Neural progenitor cell (in vitro differentiated cells): ENCODE results near the gene TMEM120B. TPM values are rescaled to one million over a fixed set of nuclear protein-coding genes. Genes with fewer than 3 reads are reported as not detected.

Experiments used
- DNase-seq: peaks from one replicate; pipeline ENCODE4 v3.0.0-alpha.2; 2016; ENCODE audit warnings: low spot score
- H2AFZ ChIP-seq: fragments of 200-600 bp; sonication (generic); replicated peaks from 2 replicates; pipeline ENCODE4 v1.6.1; 2016; ENCODE audit warnings: antibody characterized with exemption
- H3F3A ChIP-seq: fragments of 200-600 bp; sonication (generic); 2 replicates; pipeline ENCODE4 v1.6.1; 2016; ENCODE audit warnings: antibody characterized with exemption, low read depth
- H3K27ac ChIP-seq: fragments of 200-600 bp; sonication (generic); 2 replicates; pipeline ENCODE4 v1.5.1; 2016; ENCODE audit warnings: mild to moderate bottlenecking
- H3K27me3 ChIP-seq: fragments of 200-600 bp; sonication (generic); 2 replicates; pipeline ENCODE4 v1.6.1; 2016; ENCODE audit warnings: mild to moderate bottlenecking, moderate library complexity
- H3K36me3 ChIP-seq: fragments of 200-600 bp; sonication (generic); 2 replicates; pipeline ENCODE4 v1.5.1; 2016
- H3K4me1 ChIP-seq: fragments of 200-600 bp; sonication (generic); 2 replicates; pipeline ENCODE4 v1.6.1; 2016; ENCODE audit warnings: mixed run types
- H3K4me2 ChIP-seq: fragments of 200-600 bp; sonication (generic); 2 replicates; pipeline ENCODE4 v1.6.1; 2016
- H3K4me3 ChIP-seq: fragments of 200-600 bp; sonication (generic); 2 replicates; pipeline ENCODE4 v1.5.1; 2016
- H3K79me2 ChIP-seq: fragments of 200-600 bp; sonication (generic); 2 replicates; pipeline ENCODE4 v1.6.1; 2016; ENCODE audit warnings: low read depth
- H3K9ac ChIP-seq: fragments of 200-600 bp; sonication (generic); 2 replicates; pipeline ENCODE4 v1.6.1; 2016
- H3K9me3 ChIP-seq: fragments of 200-600 bp; sonication (generic); 2 replicates; pipeline ENCODE4 v1.5.1; 2016; ENCODE audit warnings: low read depth
- H4K20me1 ChIP-seq: fragments of 200-600 bp; sonication (generic); 2 replicates; pipeline ENCODE4 v1.6.1; 2016; ENCODE audit warnings: low read depth
- H3K27ac Mint-ChIP-seq: 3 replicates; pipeline ENCODE4 v1.8.0; 2021; ENCODE audit warnings: mixed read lengths
- H3K27me3 Mint-ChIP-seq: 2 replicates; pipeline ENCODE4 v1.8.0; 2022; ENCODE audit warnings: low read depth, mild to moderate bottlenecking, inconsistent platforms, moderate library complexity, mixed read lengths; ENCODE audit not compliant: insufficient read depth
- H3K36me3 Mint-ChIP-seq: 3 replicates; pipeline ENCODE4 v1.8.0; 2021; ENCODE audit warnings: mixed read lengths
- H3K4me1 Mint-ChIP-seq: 3 replicates; pipeline ENCODE4 v1.8.0; 2021; ENCODE audit warnings: mixed read lengths
- H3K4me3 Mint-ChIP-seq: 3 replicates; pipeline ENCODE4 v1.8.0; 2021; ENCODE audit warnings: mild to moderate bottlenecking, moderate library complexity, mixed read lengths
- H3K9me3 Mint-ChIP-seq: 3 replicates; pipeline ENCODE4 v1.8.0; 2020; ENCODE audit warnings: mixed read lengths
- CTCF ChIP-seq: fragments of 200-600 bp; sonication (generic); IDR thresholded peaks from 2 replicates; pipeline ENCODE4 v1.5.1; 2017; ENCODE audit warnings: antibody characterized with exemption, mild to moderate bottlenecking
- EZH2 ChIP-seq: fragments of 200-600 bp; sonication (generic); IDR thresholded peaks from 2 replicates; pipeline ENCODE4 v1.6.1; 2017; ENCODE audit warnings: antibody characterized with exemption, mild to moderate bottlenecking, moderate library complexity
- EZH2phosphoT487 ChIP-seq: fragments of 200-600 bp; sonication (generic); IDR thresholded peaks from 2 replicates; pipeline ENCODE4 v1.6.1; 2017; ENCODE audit warnings: antibody characterized with exemption
- total RNA-seq: library from RNA; depleted of rRNA; stranded (reverse); fragments of >200 nt; gene quantifications from 2 replicates; pipeline ENCODE4 v1.2.3, GENCODE V29; 2015; ENCODE audit warnings: low replicate concordance

Gene TMEM120B
- total RNA-seq, 1 donor from 2014 or later = 4.7 TPM

DNA sequence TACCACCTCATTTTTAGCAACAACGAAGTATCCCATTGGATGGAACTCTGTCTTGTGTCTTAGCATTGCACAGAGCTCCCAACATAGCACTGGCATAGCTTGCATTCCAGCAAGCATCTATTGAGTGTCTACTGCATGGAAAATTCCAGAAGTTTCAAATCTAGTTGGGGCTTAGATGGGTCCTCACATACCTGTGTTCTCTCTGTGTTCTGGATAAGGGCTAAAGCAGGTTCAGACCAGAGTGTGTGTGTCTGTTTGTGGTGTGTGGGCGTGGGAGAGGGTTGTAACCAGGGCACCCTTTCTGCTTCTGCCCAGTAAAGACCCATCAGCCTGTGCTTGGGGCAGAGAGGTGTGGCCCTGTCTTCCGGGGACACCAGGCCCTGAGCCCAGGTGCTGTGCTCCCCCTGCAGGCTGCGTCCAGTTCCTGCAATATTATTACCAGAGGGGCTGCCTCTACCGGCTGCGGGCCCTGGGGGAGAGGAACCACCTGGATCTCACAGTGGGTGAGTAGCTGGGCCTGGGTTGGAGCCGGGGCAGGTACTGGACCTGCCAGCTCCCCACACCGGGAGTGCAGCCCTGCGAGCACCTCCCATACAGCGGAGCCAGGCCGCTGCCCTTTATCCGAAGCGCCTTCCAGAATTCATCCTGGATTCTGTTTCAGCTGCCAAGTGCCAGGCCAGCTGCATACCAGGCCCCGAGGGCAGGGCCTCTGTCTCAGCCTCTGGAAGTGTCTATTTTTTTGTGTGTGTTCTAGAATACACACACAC is 60.6 kb downstream of the TMEM120B start:
- Histone ChIP-seq H3F3A (peaks cover 12% of the 10 kb centered on the region), H3K79me2 (no peaks in the 10 kb centered on the region), H3K4me1 (peaks cover 11% of the 10 kb centered on the region), H3K36me3 (no peaks in the 10 kb centered on the region), H3K9ac (no peak overlapping the region), H3K4me2 (no peak overlapping the region), H3K9me3 (no peaks in the 10 kb centered on the region), H2AFZ (no peak overlapping the region), H3K27me3 (no peaks in the 10 kb centered on the region), H3K27ac (no peak overlapping the region), H4K20me1 (no peaks in the 10 kb centered on the region), H3K4me3 (no peak overlapping the region)
- no peak overlapping the region for H3K4me3 Mint-ChIP-seq
- no peaks in the 10 kb centered on the region for H3K36me3 Mint-ChIP-seq
- H3K27ac Mint-ChIP-seq = no peak overlapping the region
- TF ChIP-seq CTCF = peak; percentile 88
- no peak for TF ChIP-seq EZH2
- H3K9me3 Mint-ChIP-seq = no peaks in the 10 kb centered on the region
- H3K4me1 Mint-ChIP-seq = peaks cover 16% of the 10 kb centered on the region
- peak; percentile 82 for DNase-seq
- peaks cover 2% of the 10 kb centered on the region for H3K27me3 Mint-ChIP-seq

- Histone ChIP-seq H3K4me2 (no peak overlapping the region), H3K36me3 (no peaks in the 10 kb centered on the region), H3K27me3 (no peaks in the 10 kb centered on the region), H3K27ac (no peak overlapping the region), H3K4me3 (no peak overlapping the region), H3K9ac (no peak overlapping the region), H3K79me2 (no peaks in the 10 kb centered on the region), H3K4me1 (peaks cover 11% of the 10 kb centered on the region), H2AFZ (no peak overlapping the region), H3F3A (peaks cover 12% of the 10 kb centered on the region), H4K20me1 (no peaks in the 10 kb centered on the region), H3K9me3 (no peaks in the 10 kb centered on the region)
- Mint-ChIP-seq H3K36me3 (no peaks in the 10 kb centered on the region), H3K4me1 (peaks cover 13% of the 10 kb centered on the region), H3K4me3 (no peak overlapping the region), H3K27ac (no peak overlapping the region), H3K27me3 (peaks cover 2% of the 10 kb centered on the region), H3K9me3 (no peaks in the 10 kb centered on the region)
- DNase-seq = peak; percentile 45
- TF ChIP-seq EZH2phosphoT487 = no peak
- TF ChIP-seq EZH2 = no peak
- no peak for TF ChIP-seq CTCF
Measured at GRCh38 chr12:121774968-121775474, 62.5 kb downstream of the TMEM120B start.

DNA sequence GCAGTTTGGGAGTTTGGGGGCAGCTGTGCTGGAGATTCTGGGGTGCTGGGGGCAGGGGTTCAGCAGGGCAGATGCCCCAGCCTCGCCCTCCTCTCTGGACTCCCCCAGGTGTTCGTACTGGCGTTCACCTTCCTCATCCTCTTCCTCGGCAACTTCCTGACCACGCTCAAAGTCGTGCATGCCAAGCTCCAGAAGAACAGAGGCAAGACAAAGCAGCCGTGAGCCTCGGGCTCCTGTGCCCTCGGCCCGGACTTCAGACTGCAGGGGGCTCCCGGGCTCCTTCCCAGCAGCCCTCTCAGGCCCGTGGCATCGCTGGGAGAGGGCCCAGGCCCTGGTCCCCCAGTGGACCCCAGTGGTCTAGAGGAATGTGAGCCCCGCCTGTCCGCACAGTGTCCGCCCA is 62.9 kb downstream of the TMEM120B start:
- no peak overlapping the region for H3K4me2 ChIP-seq
- no peaks in the 10 kb centered on the region for H3K27me3 ChIP-seq
- no peak overlapping the region for H3K9ac ChIP-seq
- H3K79me2 ChIP-seq = no peaks in the 10 kb centered on the region
- TF ChIP-seq EZH2 = no peak
- TF ChIP-seq CTCF = no peak
- TF ChIP-seq EZH2phosphoT487 = no peak
- H3K27ac ChIP-seq = no peak overlapping the region
- DNase-seq = no peak
- H2AFZ ChIP-seq = no peak overlapping the region
- no peaks in the 10 kb centered on the region for H3K36me3 Mint-ChIP-seq
- peaks cover 7% of the 10 kb centered on the region for H3K4me1 ChIP-seq
- no peaks in the 10 kb centered on the region for H3K9me3 ChIP-seq
- H3K4me3 ChIP-seq = no peak overlapping the region
- peaks cover 12% of the 10 kb centered on the region for H3F3A ChIP-seq
- no peaks in the 10 kb centered on the region for H4K20me1 ChIP-seq
- no peaks in the 10 kb centered on the region for H3K9me3 Mint-ChIP-seq
- H3K4me1 Mint-ChIP-seq = peaks cover 8% of the 10 kb centered on the region
- H3K27ac Mint-ChIP-seq = no peak overlapping the region
- peaks cover 6% of the 10 kb centered on the region for H3K27me3 Mint-ChIP-seq
- no peaks in the 10 kb centered on the region for H3K36me3 ChIP-seq
- no peak overlapping the region for H3K4me3 Mint-ChIP-seq
